K562 (cell line): ENCODE measurements around the gene PLEKHF1. TPM values are rescaled to one million over a fixed set of nuclear protein-coding genes. Genes with fewer than 3 reads are reported as not detected.

Experiments used
- ATAC-seq: fragments of 200-7000 bp; cut with Tn5 transposase; 3 replicates; pipeline ENCODE4 v1.9.1; 2020; ENCODE audit warnings: moderate library complexity
- BruUV-seq: library from RNA; stranded (reverse); fragments of 400-500 nt; replicated peaks from 2 replicates; lab custom pipeline; 2021; lab: Mats Ljungman, UMichigan
- CTCF ChIA-PET: fragments of 300-600 bp; formaldehyde crosslinking; extraction: SDS; loops from one replicate; lab custom pipeline; 2021; ENCODE audit warnings: low intra/inter-chr PET ratio; lab: Yijun Ruan, JAX
- POLR2A ChIA-PET: fragments of 300-600, 350-650 bp; sonication (Branson Sonifier 250); formaldehyde crosslinking; extraction: SDS; loops from one replicate; lab custom pipeline; 2021; ENCODE audit warnings: antibody characterized with exemption, inconsistent platforms; lab: Yijun Ruan, JAX
- DNase-seq, 4 experiments: peaks; one replicate each; pipeline versions ENCODE4 v3.0.0 to v3.0.0-alpha.2; 2011 to 2018; ENCODE audit warnings: low spot score in 3 of 4, mixed read lengths in 3 of 4; ENCODE audit errors: extremely low read depth in 1 of 4
- FAIRE-seq: peaks from 2 replicates; lab custom pipeline; 2011; peaks lifted over from hg19 to GRCh38; lab: Jason Lieb, UNC
- H2AFZ ChIP-seq: 2 replicates; pipeline ENCODE4 v1.6.0; 2011; ENCODE audit warnings: low read depth, low read length, control low read depth, inconsistent platforms
- H3K27ac ChIP-seq: fragments of 200-600 bp; 3 replicates; pipeline ENCODE4 v1.8.0; 2011; ENCODE audit warnings: low read depth, mild to moderate bottlenecking, control low read depth, inconsistent platforms, low read length, moderate library complexity, mixed read lengths; ENCODE audit errors: extremely low read depth
- H3K27me3 ChIP-seq, 2 experiments: fragments of 300-600 bp in 1 of 2; 2 replicates in 1 of 2; 3 replicates in 1 of 2; pipeline versions ENCODE4 v1.6.0 to v1.8.0; 2011; ENCODE audit warnings: inconsistent platforms in 2 of 2, low read length in 2 of 2, mild to moderate bottlenecking in 1 of 2, mixed read lengths in 1 of 2, moderate library complexity in 1 of 2; ENCODE audit not compliant: control insufficient read depth in 2 of 2, insufficient read depth in 2 of 2
- H3K36me3 ChIP-seq: fragments of 300-600 bp; 3 replicates; pipeline ENCODE4 v1.8.0; 2011; ENCODE audit warnings: mild to moderate bottlenecking, low read length, inconsistent platforms; ENCODE audit not compliant: control insufficient read depth, insufficient read depth
- H3K4me1 ChIP-seq, 2 experiments: fragments of 200-600 bp in 1 of 2; replicated peaks in 1 of 2; 2 replicates in 1 of 2; 3 replicates in 1 of 2; pipeline versions ENCODE4 v1.5.1 to v1.8.0; 2011; ENCODE audit warnings: inconsistent platforms in 2 of 2, low read length in 2 of 2, mild to moderate bottlenecking in 1 of 2, mixed read lengths in 1 of 2, moderate library complexity in 1 of 2; ENCODE audit not compliant: control insufficient read depth in 2 of 2, insufficient read depth in 2 of 2
- H3K4me2 ChIP-seq: 2 replicates; pipeline ENCODE4 v1.6.1; 2011; ENCODE audit warnings: low read length, control low read depth, inconsistent platforms, mixed read lengths; ENCODE audit not compliant: insufficient read depth
- H3K4me3 ChIP-seq: fragments of 200-600 bp; sonication (generic), shearing (Covaris generic); 2 replicates; pipeline ENCODE4 v1.5.1; 2016; ENCODE audit warnings: control low read depth, inconsistent platforms
- H3K79me2 ChIP-seq: fragments of 200-600 bp; 3 replicates; pipeline ENCODE4 v1.8.0; 2011; ENCODE audit warnings: low read length, inconsistent platforms; ENCODE audit not compliant: control insufficient read depth, insufficient read depth
- H3K9ac ChIP-seq, 2 experiments: 2 replicates each; pipeline versions ENCODE4 v1.6.0 to v1.6.1; 2011; ENCODE audit warnings: low read depth in 2 of 2, low read length in 2 of 2, control low read depth in 1 of 2, inconsistent platforms in 1 of 2, mild to moderate bottlenecking in 1 of 2, mixed read lengths in 1 of 2; ENCODE audit not compliant: insufficient read depth in 1 of 2
- H3K9me1 ChIP-seq: one replicate; pipeline ENCODE4 v1.6.0; 2011; ENCODE audit warnings: inconsistent platforms, mild to moderate bottlenecking, low read length, moderate library complexity; ENCODE audit not compliant: control insufficient read depth, insufficient read depth
- H3K9me3 ChIP-seq: replicated peaks from 2 replicates; pipeline ENCODE4 v1.5.1; 2011; ENCODE audit warnings: low read depth, low read length, inconsistent platforms; ENCODE audit not compliant: control insufficient read depth, insufficient read depth
- H4K20me1 ChIP-seq: replicated peaks from 2 replicates; pipeline ENCODE4 v1.6.1; 2011; ENCODE audit warnings: low read length, inconsistent platforms, mixed read lengths; ENCODE audit not compliant: control insufficient read depth, insufficient read depth
- ASH1L ChIP-seq: fragments of 450-650 bp; IDR thresholded peaks from 2 replicates; pipeline ENCODE4 v1.6.1; 2018; ENCODE audit warnings: borderline replicate concordance, mild to moderate bottlenecking, low read depth; ENCODE audit not compliant: partially characterized antibody
- CBX3 ChIP-seq, 2 experiments: IDR thresholded peaks; 1 replicate in 1 of 2; 2 replicates in 1 of 2; pipeline ENCODE4 v1.6.1; 2012; ENCODE audit warnings: inconsistent platforms in 2 of 2, low read length in 2 of 2, borderline replicate concordance in 1 of 2, control low read depth in 1 of 2
- CREBBP ChIP-seq: IDR thresholded peaks from one replicate; pipeline ENCODE4 v1.6.1; 2012; ENCODE audit warnings: low read depth, mild to moderate bottlenecking, control low read depth, inconsistent platforms, low read length
- CSDE1 ChIP-seq, 2 experiments: fragments of 450-650 bp; IDR thresholded peaks; 2 replicates each; pipeline ENCODE4 v1.6.1; 2016; ENCODE audit warnings: mild to moderate bottlenecking in 1 of 2
- GABPA ChIP-seq: fragments of 200-800 bp; sonication (Bioruptor generic); conservative IDR thresholded peaks from 2 replicates; pipeline ENCODE4 v1.6.1; 2016; ENCODE audit warnings: low read depth, missing genetic modification characterization, missing compliant biosample characterization
- HDAC3 ChIP-seq: fragments of 450-650 bp; IDR thresholded peaks from 2 replicates; pipeline ENCODE4 v1.6.1; 2018; ENCODE audit warnings: borderline replicate concordance, mild to moderate bottlenecking, moderate library complexity; ENCODE audit not compliant: partially characterized antibody
- MCM5 ChIP-seq: fragments of 450-650 bp; IDR thresholded peaks from 2 replicates; pipeline ENCODE4 v1.6.1; 2016; ENCODE audit warnings: low read depth
- MTA1 ChIP-seq: fragments of 450-650 bp; IDR thresholded peaks from 2 replicates; pipeline ENCODE4 v1.6.1; 2017; ENCODE audit warnings: borderline replicate concordance
- MTA2 ChIP-seq: fragments of 450-650 bp; IDR thresholded peaks from 2 replicates; pipeline ENCODE4 v1.6.1; 2016; ENCODE audit warnings: low read depth
- NFXL1 ChIP-seq: fragments of 450-650 bp; formaldehyde crosslinking; IDR thresholded peaks from 2 replicates; pipeline ENCODE4 v1.4.0; 2021; ENCODE audit warnings: mild to moderate bottlenecking
- PML ChIP-seq: IDR thresholded peaks from 2 replicates; pipeline ENCODE4 v1.6.1; 2012; ENCODE audit warnings: low read length, inconsistent platforms
- SMAD2 ChIP-seq: fragments of 150-350 bp; IDR thresholded peaks from 2 replicates; pipeline ENCODE4 v1.6.1; 2014; ENCODE audit warnings: low read depth, mild to moderate bottlenecking, low read length
- TAL1 ChIP-seq: fragments of 450-650 bp; IDR thresholded peaks from 2 replicates; pipeline ENCODE4 v1.6.1; 2016; ENCODE audit warnings: mild to moderate bottlenecking
- ZFP36 ChIP-seq: fragments of 150-350 bp; IDR thresholded peaks from 2 replicates; pipeline ENCODE4 v1.6.1; 2018; ENCODE audit warnings: low read length, low read depth; ENCODE audit not compliant: partially characterized antibody
- ZNF431 ChIP-seq: sonication (generic); formaldehyde crosslinking; IDR thresholded peaks from 2 replicates; pipeline ENCODE4 v1.8.0; 2022; ENCODE audit warnings: mild to moderate bottlenecking, missing genetic modification reagents
- WGBS: fragments of 100-300 bp; shearing (Covaris generic); methylation state at CpG from one replicate; pipeline ENCODE4 v1.1.6; 2016; ENCODE audit warnings: low coverage, mixed read lengths; ENCODE audit not compliant: insufficient coverage; ENCODE audit errors: missing lambda C conversion rate; 5-methylcytosine and 5-hydroxymethylcytosine counted together
- in situ Hi-C: fragments of 300-500 bp; cut with MboI; formaldehyde crosslinking; loops from 4 replicates; pipeline ENCODE4 v1.15.0; 2018; ENCODE audit warnings: inconsistent platforms, mixed read lengths
- intact Hi-C: fragments of 100-400 bp; cut with micrococcal nuclease; formaldehyde crosslinking; loops from 2 replicates; pipeline ENCODE4 v1.14.2; 2022
- polyA plus RNA-seq, 8 experiments: library from polyadenylated mRNA; depleted of rRNA in 4 of 8; stranded (reverse) in 5 of 8; unstranded in 3 of 8; fragments of >200 nt; fragmentation: Nextera tagmentation in 2 of 8; fragmentation: Illumina TruSeq in 1 of 8; extraction: Ambion mirVana in 2 of 8; extraction: Trizol in 1 of 8; gene quantifications; 2 replicates each; pipeline versions ENCODE4 v1.2.1 to v1.2.3, GENCODE V29; 2011 to 2014; ENCODE audit warnings: inconsistent platforms in 1 of 8, missing spikeins in 1 of 8
- total RNA-seq, 7 experiments: library from RNA; depleted of rRNA in 6 of 7; stranded (reverse); fragments of >200 nt in 6 of 7; fragmentation: Illumina TruSeq in 2 of 7; extraction: Trizol in 2 of 7; gene quantifications; 2 replicates each; pipeline versions ENCODE4 v1.2.1 to v1.2.3, GENCODE V29; 2011 to 2021; ENCODE audit warnings: low replicate concordance in 1 of 7

The PLEKHF1 gene
- total and polyA plus RNA-seq, 9 of the 15 experiments (the other 6 are each of a cell fraction or from before 2014, with no cell fraction given): 0.07 to 13.4 (median 3.9) TPM; not detected in 1

DNA sequence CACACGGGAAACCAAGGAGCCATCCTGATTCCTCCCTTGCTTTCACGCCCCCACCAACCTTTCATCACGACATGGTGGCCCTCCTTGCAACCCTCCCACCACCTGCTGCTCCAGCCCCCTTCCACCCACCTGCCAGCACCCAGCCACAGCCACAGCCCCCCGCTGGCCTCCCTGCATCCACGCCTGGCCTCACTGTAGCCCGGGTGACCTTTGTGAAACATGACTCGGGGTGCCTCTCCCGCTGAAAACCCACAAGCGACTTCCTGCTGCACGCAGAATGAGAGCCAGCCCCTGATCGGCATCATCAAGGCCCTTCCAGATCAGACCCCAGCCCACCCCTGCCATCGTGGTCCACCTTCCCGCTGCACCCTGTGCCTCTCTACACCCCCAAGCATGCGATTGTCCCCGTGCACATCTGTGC is 44.3 kb upstream of the PLEKHF1 start:
- no peaks in the 10 kb centered on the region for H3K9me3 ChIP-seq
- no peak overlapping the region for H3K27ac ChIP-seq
- H3K9me1 ChIP-seq: no peaks in the 10 kb centered on the region
- CTCF ChIA-PET: no interaction called here
- POLR2A ChIA-PET: interaction anchor here (0.8 to 1.1 kb wide), 3 partner anchors 9 to 109 kb away, joined by 3 to 5 read pairs (median 4); partner anchors contain the start of gene C19orf12
- FAIRE-seq (no peak), ATAC-seq (no peak), DNase-seq (no peak)
- no peak overlapping the region for H3K4me3 ChIP-seq
- no TSS peak for BruUV-seq
- no peaks in the 10 kb centered on the region for H4K20me1 ChIP-seq
- in situ Hi-C loops: no loop called here
- no peak overlapping the region for H3K4me2 ChIP-seq
- peaks cover 0 to 21% of the 10 kb centered on the region in 2 experiments; a peak in 3 of 5 replicates for H3K4me1 ChIP-seq
- intact Hi-C loops: no loop called here
- no peaks in the 10 kb centered on the region for H3K27me3 ChIP-seq
- TF ChIP-seq HDAC3 (no peak), GABPA (tag) (no peak), MTA2 (no peak), SMAD2 (no peak), MCM5 (no peak), CBX3 (IDR thresholded peaks at IDR 0.05; ENCODE audit: borderline replicate concordance in 1 of 2, low read length in 2 of 2) (no peak), ZNF431 (CRISPR knock-in tag) (no peak), CREBBP (no peak), TAL1 (no peak), ASH1L (no peak), CSDE1 (IDR thresholded peaks at IDR 0.05) (no peak), ZFP36 (no peak), PML (no peak), NFXL1 (CRISPR knock-in tag) (no peak), MTA1 (no peak)
- 0 out of 4 replicates have a peak overlapping the region, but pooled peaks of 1 of the 2 experiments have one; percentile 69 for H3K9ac ChIP-seq
- H2AFZ ChIP-seq: peak overlapping the region; percentile 5; the same call in 1 of the 2 replicates
- no peaks in the 10 kb centered on the region for H3K79me2 ChIP-seq
- H3K36me3 ChIP-seq: peaks cover 7% of the 10 kb centered on the region; the same call in 2 of the 3 replicates
- WGBS: 25% methylated on average over 15 of the region's 15 CpGs
